Kidney (tissue), 14 donors: ENCODE results near the gene GNGT1. TPM values are rescaled to one million over a fixed set of nuclear protein-coding genes. Genes with fewer than 3 reads are reported as not detected.

Source experiments
- DNase-seq, 5 donors: peaks; one replicate each; pipeline ENCODE4 v3.0.0-alpha.2; 2013 to 2020
- FAIRE-seq: peaks from 2 replicates; lab custom pipeline; 2012; peaks lifted over from hg19 to GRCh38; lab: Jason Lieb, UNC
- H3K27ac ChIP-seq, 2 donors: one replicate each; pipeline ENCODE4 v1.7.0; 2013; ENCODE audit warnings: low read depth in 2 of 2, low read length in 2 of 2, inconsistent platforms in 1 of 2
- H3K27me3 ChIP-seq: one replicate; pipeline ENCODE4 v1.7.1; 2013; ENCODE audit warnings: low read length, inconsistent platforms; ENCODE audit not compliant: control insufficient read depth, insufficient read depth
- H3K36me3 ChIP-seq, 3 donors: one replicate each; pipeline versions ENCODE4 v1.7.0 to v1.7.1; 2013; ENCODE audit warnings: low read length in 3 of 3, control low read depth in 1 of 3, inconsistent platforms in 1 of 3; ENCODE audit not compliant: insufficient read depth in 3 of 3, control insufficient read depth in 2 of 3
- H3K4me1 ChIP-seq, 3 donors: one replicate each; pipeline versions ENCODE4 v1.7.0 to v1.7.1; 2013; ENCODE audit warnings: low read length in 3 of 3, inconsistent platforms in 1 of 3, low read depth in 1 of 3; ENCODE audit not compliant: control insufficient read depth in 2 of 3, insufficient read depth in 2 of 3
- H3K4me3 ChIP-seq, 3 donors: one replicate each; pipeline versions ENCODE4 v1.7.0 to v1.8.1; 2013; ENCODE audit warnings: low read length in 3 of 3, control low read depth in 1 of 3, inconsistent platforms in 1 of 3
- H3K9ac ChIP-seq, 3 donors: one replicate each; pipeline versions ENCODE4 v1.7.0 to v1.7.1; 2013; ENCODE audit warnings: low read length in 3 of 3, control low read depth in 1 of 3, inconsistent platforms in 1 of 3
- H3K9me3 ChIP-seq, 3 donors: one replicate each; pipeline versions ENCODE4 v1.7.0 to v1.7.1; 2013; ENCODE audit warnings: low read length in 3 of 3, control low read depth in 1 of 3, inconsistent platforms in 1 of 3; ENCODE audit not compliant: control insufficient read depth in 2 of 3, insufficient read depth in 1 of 3
- intact Hi-C: fragments of 100-400 bp; cut with DNase I; formaldehyde crosslinking; loops from one replicate; pipeline ENCODE4 v1.11.1; 2022
- polyA plus RNA-seq: library from polyadenylated mRNA; stranded (reverse); fragments of 350-450 nt; fragmentation: Illumina TruSeq; extraction: RNeasy Lipid Tissue Mini Kit (QIAGEN cat#74804); gene quantifications from one replicate; pipeline ENCODE4 v1.2.3, GENCODE V29; 2014; ENCODE audit warnings: low read depth, low replicate concordance; ENCODE audit not compliant: insufficient read depth
- total RNA-seq: library from RNA; stranded (reverse); fragmentation: NEBNext Ultra II Directional; extraction: Animal tissue kit (Norgen Biotek cat#: 25700); gene quantifications from one replicate; pipeline ENCODE4 v1.2.1, GENCODE V29; 2021
- TF ChIP-seq, protein P1 (sequence below): IDR thresholded peaks from 3 replicates; pipeline ENCODE4 v1.5.1; 2012; ENCODE audit warnings: mild to moderate bottlenecking, moderate library complexity, borderline replicate concordance; ENCODE audit not compliant: insufficient read depth; ENCODE audit errors: extremely low read depth
- donor health status: control.
- donor health status: control.
- donor health status: control.
- donor health status: control.
- donor health status: control.
- donor health status: DM: yes; HTN: yes; CAD: no.
- donor health status: Normal renal cell carcinoma (clear cell type).

GNGT1 gene
- total and polyA plus RNA-seq, 2 donors from 2014 or later: 0.35 TPM; not detected in 1

DNA sequence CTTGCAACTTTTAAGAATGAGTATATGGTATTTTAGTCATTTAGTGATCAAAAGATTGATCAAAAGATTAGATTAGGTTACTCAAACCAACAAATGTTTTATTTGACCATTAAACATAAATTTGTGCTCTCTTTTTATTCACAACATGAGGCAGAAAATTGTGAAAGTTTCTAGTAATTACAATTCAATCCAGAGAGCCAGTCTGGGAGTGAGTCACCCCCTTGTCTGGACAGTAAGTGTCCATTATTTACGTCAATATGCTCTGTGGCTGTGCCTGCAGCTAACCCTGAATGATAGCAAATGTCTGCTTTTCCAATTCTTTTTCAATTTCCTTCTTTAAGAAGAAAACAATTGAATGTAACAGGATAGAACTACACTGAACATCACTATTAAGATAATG is 43.1 kb downstream of the GNGT1 start:
- Histone ChIP-seq H3K4me1 (no peaks in the 10 kb centered on the region), H3K36me3 (no peaks in the 10 kb centered on the region), H3K27me3 (no peaks in the 10 kb centered on the region), H3K9me3 (no peaks in the 10 kb centered on the region), H3K4me3 (no peak overlapping the region), H3K9ac (no peak overlapping the region), H3K27ac (no peak overlapping the region)
- no peak for FAIRE-seq
- intact Hi-C loops: no loop called here
- TF ChIP-seq, protein P1, sequence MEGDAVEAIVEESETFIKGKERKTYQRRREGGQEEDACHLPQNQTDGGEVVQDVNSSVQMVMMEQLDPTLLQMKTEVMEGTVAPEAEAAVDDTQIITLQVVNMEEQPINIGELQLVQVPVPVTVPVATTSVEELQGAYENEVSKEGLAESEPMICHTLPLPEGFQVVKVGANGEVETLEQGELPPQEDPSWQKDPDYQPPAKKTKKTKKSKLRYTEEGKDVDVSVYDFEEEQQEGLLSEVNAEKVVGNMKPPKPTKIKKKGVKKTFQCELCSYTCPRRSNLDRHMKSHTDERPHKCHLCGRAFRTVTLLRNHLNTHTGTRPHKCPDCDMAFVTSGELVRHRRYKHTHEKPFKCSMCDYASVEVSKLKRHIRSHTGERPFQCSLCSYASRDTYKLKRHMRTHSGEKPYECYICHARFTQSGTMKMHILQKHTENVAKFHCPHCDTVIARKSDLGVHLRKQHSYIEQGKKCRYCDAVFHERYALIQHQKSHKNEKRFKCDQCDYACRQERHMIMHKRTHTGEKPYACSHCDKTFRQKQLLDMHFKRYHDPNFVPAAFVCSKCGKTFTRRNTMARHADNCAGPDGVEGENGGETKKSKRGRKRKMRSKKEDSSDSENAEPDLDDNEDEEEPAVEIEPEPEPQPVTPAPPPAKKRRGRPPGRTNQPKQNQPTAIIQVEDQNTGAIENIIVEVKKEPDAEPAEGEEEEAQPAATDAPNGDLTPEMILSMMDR: no peak
- DNase-seq: no peak

DNA sequence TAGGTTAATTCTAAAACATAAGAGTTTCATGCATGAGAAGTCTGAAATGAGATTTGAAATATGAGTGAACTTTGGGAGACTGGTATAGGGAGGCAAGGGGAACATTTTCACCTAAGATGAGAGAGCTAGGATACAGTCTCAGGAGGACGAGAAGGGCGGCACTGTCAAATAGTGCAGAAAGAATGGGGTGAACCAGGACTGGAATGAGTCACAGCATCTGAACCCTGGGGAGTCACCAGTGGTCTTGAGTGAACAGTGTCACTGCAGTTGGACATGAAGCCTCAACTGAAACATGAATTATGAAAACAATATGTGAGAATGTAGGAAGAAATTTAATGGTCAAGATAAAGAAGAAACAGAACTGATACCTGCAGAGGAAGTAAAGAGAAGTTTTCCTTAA is 48.9 kb downstream of the GNGT1 start:
- intact Hi-C loops: no loop called here
- Histone ChIP-seq H3K4me3 (no peak overlapping the region), H3K36me3 (no peaks in the 10 kb centered on the region), H3K9ac (no peak overlapping the region), H3K4me1 (no peaks in the 10 kb centered on the region), H3K27me3 (no peaks in the 10 kb centered on the region), H3K27ac (no peak overlapping the region), H3K9me3 (no peaks in the 10 kb centered on the region)
- no peak for FAIRE-seq
- TF ChIP-seq, protein P1: no peak
- no peak for DNase-seq

- no peaks in the 10 kb centered on the region for H3K4me1 ChIP-seq
- FAIRE-seq (no peak), DNase-seq (no peak)
- intact Hi-C loops: no loop called here
- H3K36me3 ChIP-seq: no peaks in the 10 kb centered on the region
- no peaks in the 10 kb centered on the region for H3K9me3 ChIP-seq
- no peak overlapping the region for H3K27ac ChIP-seq
- no peaks in the 10 kb centered on the region for H3K27me3 ChIP-seq
- TF ChIP-seq, protein P1: no peak
- no peak overlapping the region for H3K4me3 ChIP-seq
- H3K9ac ChIP-seq: no peak overlapping the region
Measured at GRCh38 chr7:93957767-93958166, 51.4 kb downstream of the GNGT1 start.

- Histone ChIP-seq H3K27ac (no peak overlapping the region), H3K9me3 (no peaks in the 10 kb centered on the region), H3K9ac (no peak overlapping the region), H3K4me3 (no peak overlapping the region), H3K4me1 (no peaks in the 10 kb centered on the region), H3K36me3 (no peaks in the 10 kb centered on the region), H3K27me3 (no peaks in the 10 kb centered on the region)
- intact Hi-C loops: no loop called here
- DNase-seq (no peak), FAIRE-seq (no peak)
- TF ChIP-seq, protein P1: no peak
Measured at GRCh38 chr7:93958216-93958615, 51.8 kb downstream of the GNGT1 start.
